HG03457 (cell line): ENCODE measurements around the gene IVNS1ABP.

Source experiments
- ATAC-seq: cut with Tn5 transposase; IDR thresholded peaks from one replicate; pipeline ENCODE4 v1.9.1; 2021; ENCODE audit warnings: moderate number of reproducible peaks; ENCODE audit not compliant: unreplicated experiment

The IVNS1ABP gene

DNA sequence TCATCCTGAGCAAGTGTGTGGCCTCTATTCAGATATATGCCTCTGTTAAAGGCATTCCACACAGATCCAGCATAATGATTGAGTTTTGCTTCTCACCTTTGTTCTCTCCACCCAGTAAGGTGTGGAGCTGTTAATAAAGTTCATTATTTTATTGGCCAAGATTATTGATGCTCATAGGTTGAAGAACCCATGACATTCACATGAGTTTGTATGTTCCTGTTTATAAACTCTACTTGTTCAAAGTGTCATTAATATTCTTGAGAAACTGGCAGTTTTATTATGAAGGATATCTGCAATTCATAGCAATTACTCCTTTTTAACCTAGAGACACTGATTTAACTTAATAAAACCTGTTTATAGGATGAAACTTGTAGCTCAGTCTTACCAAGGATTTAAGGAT is 22.0 kb downstream of the IVNS1ABP start:
- ATAC-seq = no peak

DNA sequence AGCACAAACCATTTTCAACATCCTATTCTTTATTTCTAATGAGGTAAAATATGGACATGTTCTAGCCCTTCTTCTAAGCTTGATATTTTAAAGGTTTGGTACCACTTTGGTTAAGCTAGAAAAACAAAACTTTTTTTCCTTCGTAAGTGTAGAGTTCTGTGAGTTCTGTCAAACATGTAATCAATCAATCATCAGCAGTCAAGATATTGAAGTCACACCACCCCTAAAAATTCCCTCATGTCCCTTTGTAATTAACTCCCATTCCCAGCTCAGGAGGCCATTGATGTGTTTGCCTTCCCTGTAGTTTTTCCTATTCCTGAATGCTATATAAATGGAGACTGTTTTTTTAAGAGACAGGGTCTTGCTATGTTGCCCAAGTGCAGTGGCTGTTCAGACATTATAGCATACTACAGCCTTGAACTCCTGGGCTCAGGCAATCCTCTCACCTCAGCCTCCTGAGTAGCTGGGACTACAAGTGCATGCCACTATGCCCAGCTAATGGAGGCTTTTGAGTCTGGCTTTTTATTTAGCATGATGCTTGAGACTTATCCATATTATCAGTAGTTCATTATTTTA is 23.0 kb downstream of the IVNS1ABP start:
- no peak for ATAC-seq

- ATAC-seq = no peak
These were observed 24.8 kb downstream of the IVNS1ABP start for GRCh38 chr1:185292237-185292636.

- no peak for ATAC-seq
These were observed 25.4 kb downstream of the IVNS1ABP start for GRCh38 chr1:185291652-185292051.

DNA sequence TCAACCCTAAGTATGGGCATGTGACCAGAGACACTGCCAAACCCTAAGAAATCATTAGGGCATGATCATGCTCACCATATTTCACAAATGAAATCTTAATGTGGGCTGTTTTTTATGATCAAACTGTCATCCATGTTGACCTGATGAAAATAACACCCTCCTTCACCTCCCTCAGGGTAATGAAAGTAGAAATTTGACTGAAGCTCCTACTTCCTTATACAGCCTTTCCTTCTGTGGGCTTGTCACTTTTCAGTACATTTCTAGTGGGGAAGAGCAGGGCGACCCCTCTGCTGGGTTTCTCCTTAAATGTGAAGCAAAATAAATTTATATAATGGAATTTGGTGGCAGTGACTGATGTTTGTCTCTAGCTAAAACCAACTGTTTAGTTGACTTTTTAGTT is 25.9 kb downstream of the IVNS1ABP start:
- no peak for ATAC-seq

GRCh38 chr1:185289880-185290279 is 27.2 kb downstream of the IVNS1ABP start:
- no peak for ATAC-seq

GRCh38 chr1:185288435-185288834 is 28.6 kb downstream of the IVNS1ABP start:
- no peak for ATAC-seq

DNA sequence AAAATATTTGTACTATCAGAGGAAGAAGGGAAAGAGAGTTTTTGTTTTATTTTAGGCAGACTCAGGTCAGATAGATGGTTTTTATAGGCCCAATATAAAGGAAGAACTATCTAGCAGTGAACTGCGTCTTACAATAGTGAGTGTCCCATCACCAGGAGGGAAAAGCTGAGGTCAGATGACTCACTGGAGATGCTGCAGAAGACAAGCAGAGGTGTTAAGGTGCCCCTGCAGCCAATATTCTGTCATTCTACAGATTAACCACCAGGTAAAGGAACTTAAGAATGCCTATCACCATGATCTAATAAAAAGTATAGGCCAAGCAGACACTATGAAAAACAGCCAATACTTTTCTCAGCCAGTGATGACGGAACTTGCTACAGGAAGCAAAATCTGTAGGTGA is 29.6 kb downstream of the IVNS1ABP start:
- no peak for ATAC-seq

GRCh38 chr1:185284533-185285276 is 32.3 kb downstream of the IVNS1ABP start:
- no peak for ATAC-seq

- no peak for ATAC-seq
These were observed 32.9 kb downstream of the IVNS1ABP start for GRCh38 chr1:185284116-185284515.

GRCh38 chr1:185281245-185281644 is 35.8 kb downstream of the IVNS1ABP start:
- peak; percentile 82 for ATAC-seq

DNA sequence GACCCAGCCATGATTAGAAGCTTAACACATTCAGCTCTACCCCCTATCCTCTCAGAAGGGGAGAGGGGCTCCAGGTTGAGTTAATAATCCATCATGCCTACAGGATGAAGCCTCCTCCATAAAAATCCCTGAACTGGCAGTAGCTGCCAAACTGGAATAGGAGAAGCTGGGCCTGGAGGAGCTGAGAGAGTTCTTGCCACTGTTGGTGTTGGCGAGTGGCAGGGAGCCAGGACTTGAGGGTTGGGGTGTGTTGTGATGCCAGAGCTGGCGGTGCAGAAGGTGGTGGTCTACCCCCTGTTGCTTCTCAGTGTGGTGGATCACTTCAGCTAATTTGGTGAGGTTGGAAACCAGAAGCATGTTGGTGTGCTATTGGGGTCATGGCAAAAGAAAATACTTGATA is 36.5 kb downstream of the IVNS1ABP start:
- ATAC-seq = no peak

GRCh38 chr1:185279571-185279970 is 37.5 kb downstream of the IVNS1ABP start:
- no peak for ATAC-seq

GRCh38 chr1:185271921-185272320 is 45.1 kb downstream of the IVNS1ABP start:
- no peak for ATAC-seq

- ATAC-seq = no peak
These were observed 48.7 kb downstream of the IVNS1ABP start for GRCh38 chr1:185268352-185268751.

- ATAC-seq = no peak
These were observed 49.3 kb downstream of the IVNS1ABP start for GRCh38 chr1:185267701-185268100.

GRCh38 chr1:185267301-185267700 is 49.7 kb downstream of the IVNS1ABP start:
- no peak for ATAC-seq

- ATAC-seq = no peak
These were observed 51.7 kb downstream of the IVNS1ABP start for GRCh38 chr1:185265314-185265713.

- ATAC-seq = no peak
These were observed 53.3 kb downstream of the IVNS1ABP start for GRCh38 chr1:185263780-185264179.

DNA sequence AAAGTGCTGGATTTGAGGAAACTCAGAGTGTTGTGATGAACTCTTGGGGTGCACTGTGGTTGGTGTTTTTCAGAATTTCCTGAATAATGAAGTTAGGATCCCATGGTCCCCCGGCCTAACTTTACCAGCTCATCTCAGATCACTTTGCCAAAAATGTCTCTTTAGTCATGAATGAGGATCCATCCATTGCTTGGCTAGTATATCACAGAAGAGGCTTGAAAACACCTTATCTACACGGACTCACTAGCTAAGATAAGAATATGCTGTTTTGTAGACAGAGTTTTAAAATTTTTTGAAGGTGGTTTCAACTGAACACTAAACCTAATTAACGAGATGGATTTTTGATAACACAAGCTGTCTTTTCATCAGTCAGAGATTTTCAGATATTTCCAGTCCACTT is 53.8 kb downstream of the IVNS1ABP start:
- ATAC-seq = no peak

DNA sequence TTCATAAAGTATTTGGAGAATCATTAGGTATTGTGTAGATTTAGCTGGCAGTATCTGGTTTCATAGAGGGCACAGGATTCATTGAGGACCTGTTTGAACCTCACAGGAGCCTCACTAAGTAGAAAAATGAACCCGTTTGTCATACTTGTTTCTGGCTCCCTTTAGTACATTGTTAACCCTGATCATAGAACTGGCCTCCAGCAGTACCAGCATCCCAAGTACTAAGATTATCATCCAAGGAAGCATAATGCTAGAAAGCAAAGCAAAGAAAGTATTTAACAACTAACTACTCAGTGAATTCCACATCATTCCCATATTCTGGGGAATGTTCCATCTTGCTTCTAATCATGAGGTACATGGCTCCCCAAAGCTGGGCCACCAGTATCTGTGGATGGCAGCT is 54.9 kb downstream of the IVNS1ABP start:
- ATAC-seq = no peak

DNA sequence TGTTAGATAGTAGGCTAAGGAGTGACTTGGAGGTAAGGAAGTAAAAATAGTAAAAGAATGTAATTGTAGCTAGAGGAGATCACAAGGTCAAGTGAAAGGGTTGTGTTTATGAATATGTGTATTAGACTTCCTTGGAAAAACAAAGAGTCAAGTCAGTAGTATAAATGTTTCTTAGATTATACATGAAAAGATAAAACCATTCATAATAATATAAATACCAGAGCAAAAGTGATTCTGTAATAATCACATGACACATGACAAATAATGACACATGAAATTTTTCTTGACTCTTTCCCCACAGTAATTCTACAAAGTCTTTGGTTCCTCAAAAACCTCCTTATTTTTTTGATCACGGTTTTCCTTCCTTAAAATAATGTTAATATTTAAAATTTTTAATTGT is 56.4 kb downstream of the IVNS1ABP start:
- ATAC-seq = no peak

DNA sequence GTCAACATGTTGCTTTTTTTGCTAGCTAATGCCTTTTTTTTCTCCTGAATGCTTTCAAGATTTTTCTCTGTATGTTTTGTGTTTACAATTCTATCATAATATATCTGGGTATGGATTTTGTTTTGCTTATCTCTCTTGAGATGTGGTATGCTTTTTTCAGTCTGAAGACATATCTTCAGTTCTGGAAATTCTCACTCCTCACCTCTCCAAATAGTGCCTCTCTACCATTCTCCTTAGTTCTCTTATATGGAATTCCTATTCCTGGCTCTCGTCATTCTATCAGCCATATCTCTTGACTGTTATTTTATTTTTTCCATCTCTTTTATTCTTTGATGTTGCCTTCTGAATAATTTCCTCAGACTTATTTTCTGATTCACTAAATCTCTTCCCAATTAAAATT is 58.4 kb downstream of the IVNS1ABP start:
- ATAC-seq = no peak
